Trophoblast cell (in vitro differentiated cells and primary cell): Measurements from ENCODE around the gene TMEM87B.

ENCODE experiments used
- DNase-seq, 2 donors: peaks; one replicate each; pipeline ENCODE4 v3.0.0-alpha.2; 2016
- H2AFZ ChIP-seq: 2 replicates; pipeline ENCODE4 v1.6.1; 2013; ENCODE audit warnings: low read length, moderate library complexity, mild to moderate bottlenecking; ENCODE audit not compliant: insufficient read depth, poor library complexity
- H2AK5ac ChIP-seq: 2 replicates; pipeline ENCODE4 v1.6.1; 2013; ENCODE audit warnings: mild to moderate bottlenecking, low read length
- H2BK120ac ChIP-seq: 2 replicates; pipeline ENCODE4 v1.6.1; 2013; ENCODE audit warnings: low read length, mild to moderate bottlenecking, moderate library complexity; ENCODE audit not compliant: insufficient read depth, poor library complexity
- H2BK12ac ChIP-seq: 2 replicates; pipeline ENCODE4 v1.6.1; 2013; ENCODE audit warnings: mild to moderate bottlenecking, low read length, moderate library complexity
- H2BK5ac ChIP-seq: 2 replicates; pipeline ENCODE4 v1.6.1; 2013; ENCODE audit warnings: low read length, low read depth, moderate library complexity, mild to moderate bottlenecking; ENCODE audit not compliant: poor library complexity
- H3K14ac ChIP-seq: 2 replicates; pipeline ENCODE4 v1.6.1; 2013; ENCODE audit warnings: mild to moderate bottlenecking, low read length
- H3K18ac ChIP-seq: 2 replicates; pipeline ENCODE4 v1.6.1; 2013; ENCODE audit warnings: mild to moderate bottlenecking, low read length
- H3K23ac ChIP-seq: 2 replicates; pipeline ENCODE4 v1.6.1; 2013; ENCODE audit warnings: low read length
- H3K27ac ChIP-seq: 2 replicates; pipeline ENCODE4 v1.5.1; 2013; ENCODE audit warnings: low read depth, mild to moderate bottlenecking, inconsistent platforms, low read length, moderate library complexity
- H3K27me3 ChIP-seq: 2 replicates; pipeline ENCODE4 v1.6.1; 2013; ENCODE audit warnings: inconsistent platforms, mild to moderate bottlenecking, low read length, moderate library complexity; ENCODE audit not compliant: insufficient read depth
- H3K36me3 ChIP-seq, 2 experiments: 1 replicate in 1 of 2; 2 replicates in 1 of 2; pipeline ENCODE4 v1.6.1; 2013; ENCODE audit warnings: low read length in 2 of 2, mild to moderate bottlenecking in 2 of 2, moderate library complexity in 1 of 2; ENCODE audit not compliant: insufficient read depth in 2 of 2, control insufficient read depth in 1 of 2
- H3K4ac ChIP-seq: 2 replicates; pipeline ENCODE4 v1.6.1; 2013; ENCODE audit warnings: low read depth, mild to moderate bottlenecking, low read length, moderate library complexity
- H3K4me1 ChIP-seq, 2 experiments: 1 replicate in 1 of 2; 2 replicates in 1 of 2; pipeline ENCODE4 v1.6.1; 2013; ENCODE audit warnings: low read length in 2 of 2, mild to moderate bottlenecking in 2 of 2, moderate library complexity in 1 of 2; ENCODE audit not compliant: insufficient read depth in 2 of 2, control insufficient read depth in 1 of 2
- H3K4me2 ChIP-seq: 2 replicates; pipeline ENCODE4 v1.6.1; 2013; ENCODE audit warnings: inconsistent platforms, mild to moderate bottlenecking, low read length, moderate library complexity
- H3K4me3 ChIP-seq: 2 replicates; pipeline ENCODE4 v1.5.1; 2013; ENCODE audit warnings: mild to moderate bottlenecking, low read depth, low read length, inconsistent platforms
- H3K79me1 ChIP-seq: one replicate; pipeline ENCODE4 v1.6.1; 2013; ENCODE audit warnings: low read length
- H3K79me2 ChIP-seq: 2 replicates; pipeline ENCODE4 v1.6.1; 2013; ENCODE audit warnings: low read length, mild to moderate bottlenecking; ENCODE audit not compliant: control insufficient read depth, insufficient read depth, poor library complexity
- H3K9ac ChIP-seq: 2 replicates; pipeline ENCODE4 v1.6.1; 2013; ENCODE audit warnings: mild to moderate bottlenecking, low read length
- H3K9me3 ChIP-seq: 2 replicates; pipeline ENCODE4 v1.6.1; 2013; ENCODE audit warnings: low read depth, mild to moderate bottlenecking, control low read depth, inconsistent platforms, low read length; ENCODE audit not compliant: insufficient read depth
- H4K12ac ChIP-seq: 2 replicates; pipeline ENCODE4 v1.6.1; 2013; ENCODE audit warnings: low read depth, mild to moderate bottlenecking, low read length, moderate library complexity
- H4K8ac ChIP-seq: 2 replicates; pipeline ENCODE4 v1.6.1; 2013; ENCODE audit warnings: low read depth, mild to moderate bottlenecking, low read length, moderate library complexity
- H4K91ac ChIP-seq: one replicate; pipeline ENCODE4 v1.6.1; 2013; ENCODE audit warnings: low read depth, mild to moderate bottlenecking, low read length, moderate library complexity
- WGBS: extraction: QIAGEN DNeasy Blood & Tissue Kit; methylation state at CpG from one replicate; pipeline ENCODE4 v1.1.7; 2013; ENCODE audit warnings: missing lambda C conversion rate; ENCODE audit not compliant: insufficient read length, insufficient coverage; ENCODE audit errors: extremely low coverage; 5-methylcytosine and 5-hydroxymethylcytosine counted together

TMEM87B gene

DNA sequence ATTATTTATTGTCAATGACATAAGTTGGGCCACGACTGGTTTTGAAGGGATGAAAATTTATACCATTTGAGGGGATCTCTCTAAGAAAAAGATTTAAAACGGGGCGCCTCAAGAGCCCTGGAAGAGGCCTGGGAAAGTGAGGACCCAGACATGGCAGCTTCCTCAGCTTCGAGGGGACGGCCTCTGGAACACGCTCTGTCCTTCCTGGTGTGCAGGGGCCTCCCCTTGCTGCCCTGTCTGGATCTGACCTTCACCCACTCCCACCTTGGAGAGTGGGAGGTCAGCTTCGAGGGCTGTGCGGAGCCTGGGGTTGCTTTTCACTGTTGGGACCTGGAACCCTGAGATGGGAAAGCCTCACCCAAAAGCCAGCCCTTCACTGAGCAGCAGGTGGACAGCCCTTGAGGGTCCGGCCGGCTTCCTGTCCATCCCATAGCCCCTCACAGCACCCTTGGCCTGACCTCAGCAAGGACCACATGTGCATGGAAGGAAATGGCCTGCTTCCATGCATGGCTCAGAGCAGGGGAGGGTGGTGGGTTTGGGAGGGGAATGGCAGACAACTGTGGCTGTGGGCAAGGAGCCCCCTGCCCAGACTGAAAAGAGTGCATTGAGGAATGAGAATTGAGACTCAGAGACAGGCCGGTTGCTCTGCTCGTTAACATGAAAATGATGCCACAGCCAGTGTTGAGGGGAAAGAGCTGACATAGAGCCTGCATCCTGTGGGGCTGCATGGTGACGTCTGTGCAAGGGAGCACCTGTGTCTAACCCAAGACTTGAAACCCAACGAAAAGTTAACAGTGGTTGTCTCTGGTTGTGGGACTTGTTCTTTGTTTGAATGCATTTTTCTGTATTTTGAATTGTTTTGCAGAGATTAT is 99.4 kb downstream of the TMEM87B start:
- H2AK5ac ChIP-seq = no peak overlapping the region
- peaks cover 0 to 3% of the 10 kb centered on the region in 2 experiments for H3K36me3 ChIP-seq
- no peaks in the 10 kb centered on the region for H3K27me3 ChIP-seq
- no peak overlapping the region for H3K4ac ChIP-seq
- no peak overlapping the region for H3K9ac ChIP-seq
- no peak overlapping the region for H2BK120ac ChIP-seq
- no peak overlapping the region for H4K8ac ChIP-seq
- H2BK12ac ChIP-seq = no peak overlapping the region
- H3K4me3 ChIP-seq = no peak overlapping the region
- no CpG with 5 or more reads among the region's 14 CpGs for WGBS
- no peak overlapping the region for H2BK5ac ChIP-seq
- no peak overlapping the region for H3K14ac ChIP-seq
- no peak overlapping the region for H4K12ac ChIP-seq
- H3K18ac ChIP-seq = no peak overlapping the region
- H3K27ac ChIP-seq = no peak overlapping the region
- H3K23ac ChIP-seq = no peak overlapping the region
- DNase-seq = no peak
- peaks cover 8% of the 10 kb centered on the region for H3K79me1 ChIP-seq
- H3K4me1 ChIP-seq = peaks cover 16 to 21% of the 10 kb centered on the region in 2 experiments
- H3K4me2 ChIP-seq = no peak overlapping the region
- no peak overlapping the region for H2AFZ ChIP-seq
- no peak overlapping the region for H4K91ac ChIP-seq
- H3K79me2 ChIP-seq = no peaks in the 10 kb centered on the region
- peaks cover 2% of the 10 kb centered on the region for H3K9me3 ChIP-seq

DNA sequence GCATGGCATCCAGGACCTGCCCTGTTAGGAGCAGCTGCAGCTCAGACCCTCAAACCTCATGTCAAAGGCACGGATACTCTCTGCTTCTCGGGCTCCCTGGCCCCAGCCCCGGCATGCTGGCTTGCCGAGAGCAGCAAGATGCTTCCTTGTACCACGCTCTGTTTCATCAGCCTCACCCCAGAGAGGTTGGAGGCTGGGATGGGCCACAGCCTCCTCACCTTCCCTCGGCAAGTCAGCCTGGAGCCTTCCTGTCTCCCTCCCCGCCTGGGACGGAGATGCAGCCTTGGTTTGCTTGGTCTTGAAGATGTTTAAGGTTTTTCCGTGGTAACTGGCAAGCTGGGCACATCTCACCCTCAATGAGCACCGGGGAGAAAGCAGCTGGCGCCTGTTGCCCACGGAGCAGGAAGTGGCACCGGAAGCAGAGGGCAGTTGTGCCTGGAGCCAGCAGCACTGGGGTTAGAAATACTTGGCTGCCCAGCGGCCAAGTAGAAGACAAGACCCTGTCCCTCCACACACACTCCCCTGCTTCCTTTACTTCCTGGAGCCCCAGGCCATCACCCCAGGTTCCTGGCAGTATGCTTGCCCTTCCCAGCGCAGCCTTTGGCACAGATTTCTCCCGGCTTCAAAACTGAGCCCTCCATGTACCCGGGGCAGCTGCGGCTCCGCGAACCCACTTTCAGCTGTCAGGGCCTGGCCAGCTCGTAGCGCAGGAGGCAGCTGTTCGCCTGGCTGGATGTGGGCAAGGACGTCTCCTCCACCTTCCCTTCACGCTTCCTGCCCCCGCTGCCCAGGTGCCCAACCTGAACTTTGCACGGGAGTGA is 100.5 kb downstream of the TMEM87B start:
- H3K14ac ChIP-seq = peak overlapping the region; percentile 40
- no peak overlapping the region for H3K23ac ChIP-seq
- peaks cover 4% of the 10 kb centered on the region for H3K79me1 ChIP-seq
- no peak overlapping the region for H2BK120ac ChIP-seq
- H3K4me3 ChIP-seq = no peak overlapping the region
- no peak overlapping the region for H3K9ac ChIP-seq
- no peaks in the 10 kb centered on the region for H3K79me2 ChIP-seq
- peak overlapping the region; percentile 58 for H2AK5ac ChIP-seq
- no peak for DNase-seq
- no peak overlapping the region for H4K8ac ChIP-seq
- H3K27me3 ChIP-seq = no peaks in the 10 kb centered on the region
- no peak overlapping the region for H2BK12ac ChIP-seq
- no CpG with 5 or more reads among the region's 27 CpGs for WGBS
- no peak overlapping the region for H3K18ac ChIP-seq
- peaks cover 11 to 15% of the 10 kb centered on the region in 2 experiments for H3K4me1 ChIP-seq
- H2BK5ac ChIP-seq = no peak overlapping the region
- H3K4ac ChIP-seq = no peak overlapping the region
- peak overlapping the region; percentile 31 for H4K91ac ChIP-seq
- H3K4me2 ChIP-seq = no peak overlapping the region
- H4K12ac ChIP-seq = no peak overlapping the region
- peaks cover 0 to 3% of the 10 kb centered on the region in 2 experiments for H3K36me3 ChIP-seq
- peaks cover 5% of the 10 kb centered on the region for H3K9me3 ChIP-seq
- no peak overlapping the region for H3K27ac ChIP-seq
- H2AFZ ChIP-seq = no peak overlapping the region

DNA sequence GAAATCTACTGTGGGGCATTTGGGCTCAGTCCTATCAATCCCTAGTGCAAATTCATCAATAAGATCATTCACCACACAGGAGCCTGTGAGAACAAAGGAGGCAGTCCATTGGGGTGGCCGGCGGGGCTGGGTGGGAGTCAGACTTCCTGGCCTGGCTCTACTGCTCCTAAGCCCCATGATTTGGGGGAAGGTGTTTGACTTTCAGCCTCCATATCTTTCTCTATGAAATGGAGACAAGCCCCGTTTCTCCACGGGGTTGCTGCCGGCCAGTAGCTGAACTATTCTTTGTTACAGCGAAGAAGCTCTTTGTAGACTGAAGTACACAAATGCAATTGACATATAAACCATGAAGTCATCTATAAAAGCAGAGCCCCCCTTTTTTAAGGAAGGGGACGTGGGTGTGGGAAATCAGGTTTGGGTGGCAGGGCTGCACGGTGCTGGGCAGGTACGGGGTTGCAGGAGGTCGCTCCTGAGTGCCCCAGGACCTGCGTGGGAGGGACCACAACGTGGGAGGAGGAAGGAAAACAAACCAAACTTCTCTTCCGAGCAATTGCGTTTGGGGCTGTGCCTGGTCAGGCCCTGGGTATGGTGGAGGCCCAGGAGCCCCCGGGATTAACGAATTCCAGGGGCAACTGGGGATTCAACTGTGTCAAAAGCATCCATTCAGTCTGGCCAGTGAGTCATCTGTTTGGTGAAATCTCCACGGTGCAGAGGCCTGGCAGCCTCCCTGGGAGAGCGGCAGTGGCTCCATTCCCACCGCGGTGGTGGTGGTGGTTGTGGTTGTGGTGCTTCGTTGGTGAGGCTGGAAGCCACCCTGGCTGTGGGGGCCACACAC is 101.3 kb downstream of the TMEM87B start:
- H3K18ac ChIP-seq = no peak overlapping the region
- WGBS = no CpG with 5 or more reads among the region's 21 CpGs
- H3K4me1 ChIP-seq = peaks cover 5 to 7% of the 10 kb centered on the region in 2 experiments
- H3K9ac ChIP-seq = no peak overlapping the region
- DNase-seq = no peak
- H3K79me2 ChIP-seq = no peaks in the 10 kb centered on the region
- H2BK12ac ChIP-seq = no peak overlapping the region
- H3K4ac ChIP-seq = no peak overlapping the region
- peaks cover 0 to 3% of the 10 kb centered on the region in 2 experiments for H3K36me3 ChIP-seq
- no peak overlapping the region for H4K91ac ChIP-seq
- H3K23ac ChIP-seq = no peak overlapping the region
- H4K12ac ChIP-seq = no peak overlapping the region
- no peak overlapping the region for H3K14ac ChIP-seq
- no peak overlapping the region for H2AFZ ChIP-seq
- peaks cover 6% of the 10 kb centered on the region for H3K9me3 ChIP-seq
- H2BK120ac ChIP-seq = no peak overlapping the region
- peak overlapping the region; percentile 58 for H2AK5ac ChIP-seq
- no peaks in the 10 kb centered on the region for H3K79me1 ChIP-seq
- no peak overlapping the region for H2BK5ac ChIP-seq
- no peak overlapping the region for H3K4me3 ChIP-seq
- no peaks in the 10 kb centered on the region for H3K27me3 ChIP-seq
- H4K8ac ChIP-seq = no peak overlapping the region
- H3K27ac ChIP-seq = no peak overlapping the region
- H3K4me2 ChIP-seq = no peak overlapping the region

DNA sequence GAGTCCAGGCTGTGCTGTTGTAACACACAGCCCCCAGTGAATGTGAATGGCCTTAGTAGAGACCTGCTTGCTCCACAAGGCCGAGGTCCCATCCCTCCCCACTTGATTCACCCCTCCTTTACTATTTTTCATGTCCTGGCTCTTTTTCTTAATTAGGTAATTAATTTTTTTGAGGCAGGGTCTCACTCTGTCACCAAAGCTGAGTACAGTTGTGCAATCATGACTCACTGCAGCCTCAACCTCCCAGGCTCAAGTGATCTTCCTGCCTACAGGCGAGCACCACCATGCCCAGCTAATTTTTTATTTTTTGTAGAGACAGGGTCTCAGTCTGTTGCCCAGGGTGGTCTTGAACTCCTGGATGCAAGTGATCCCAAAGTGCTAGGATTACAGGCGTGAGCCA is 102.4 kb downstream of the TMEM87B start:
- H3K9ac ChIP-seq = no peak overlapping the region
- H4K12ac ChIP-seq = no peak overlapping the region
- no peak overlapping the region for H2AFZ ChIP-seq
- peaks cover 6% of the 10 kb centered on the region for H3K9me3 ChIP-seq
- no peak overlapping the region for H2BK120ac ChIP-seq
- H2BK5ac ChIP-seq = no peak overlapping the region
- H3K79me1 ChIP-seq = no peaks in the 10 kb centered on the region
- H4K8ac ChIP-seq = no peak overlapping the region
- no peak for DNase-seq
- no peak overlapping the region for H3K4ac ChIP-seq
- H3K79me2 ChIP-seq = no peaks in the 10 kb centered on the region
- WGBS = no CpG with 5 or more reads among the region's 3 CpGs
- H3K36me3 ChIP-seq = no peaks in the 10 kb centered on the region
- H3K4me1 ChIP-seq = peaks cover 5 to 7% of the 10 kb centered on the region in 2 experiments
- H3K18ac ChIP-seq = no peak overlapping the region
- H2AK5ac ChIP-seq = no peak overlapping the region
- H2BK12ac ChIP-seq = no peak overlapping the region
- H3K23ac ChIP-seq = no peak overlapping the region
- no peak overlapping the region for H3K14ac ChIP-seq
- H3K27me3 ChIP-seq = no peaks in the 10 kb centered on the region
- no peak overlapping the region for H3K4me3 ChIP-seq
- no peak overlapping the region for H4K91ac ChIP-seq
- no peak overlapping the region for H3K27ac ChIP-seq
- no peak overlapping the region for H3K4me2 ChIP-seq
